H4 (cell line): ENCODE data around the gene ERBB2. TPM values are rescaled to one million over a fixed set of nuclear protein-coding genes. Genes with fewer than 3 reads are reported as not detected.
"Not testable (repeated sequence)": the region's sequence is repeated elsewhere in the genome, so short reads cannot be mapped to it uniquely, and the experiment has no call there.

Experiments
- DNase-seq: peaks from one replicate; pipeline ENCODE4 v3.0.0-alpha.2; 2015; ENCODE audit warnings: low spot score
- total RNA-seq: library from RNA; depleted of rRNA; stranded (reverse); fragments of >200 nt; shearing (Covaris generic); gene quantifications from 2 replicates; pipeline ENCODE4 v1.2.3, GENCODE V29; 2014

Gene ERBB2
- total RNA-seq, 1 experiment from 2014 or later: 10.1 TPM

DNA sequence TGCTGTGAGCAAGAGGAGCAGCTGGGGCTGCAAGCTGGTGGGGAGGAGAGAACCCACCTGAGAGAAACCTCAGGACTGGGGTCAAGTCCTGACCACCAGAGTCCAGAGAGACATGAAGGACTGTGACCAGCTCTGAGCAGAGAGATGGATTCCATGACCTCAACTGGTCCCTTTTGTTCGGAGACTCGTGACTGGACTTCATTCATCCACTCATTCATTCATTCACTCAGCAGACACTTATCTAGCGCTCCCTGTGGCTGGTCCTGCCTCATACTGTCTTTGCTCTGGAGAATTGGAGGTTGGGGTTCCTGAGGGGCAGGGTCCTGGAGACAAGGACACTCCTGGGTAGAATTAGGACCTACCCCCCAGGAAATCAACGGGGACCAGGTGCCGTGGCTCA, 4.0 kb downstream of the ERBB2 start:
- no peak for DNase-seq

- DNase-seq: no peak
Observed at GRCh38 chr17:39704821-39705551, 5.1 kb downstream of the ERBB2 start.

DNA sequence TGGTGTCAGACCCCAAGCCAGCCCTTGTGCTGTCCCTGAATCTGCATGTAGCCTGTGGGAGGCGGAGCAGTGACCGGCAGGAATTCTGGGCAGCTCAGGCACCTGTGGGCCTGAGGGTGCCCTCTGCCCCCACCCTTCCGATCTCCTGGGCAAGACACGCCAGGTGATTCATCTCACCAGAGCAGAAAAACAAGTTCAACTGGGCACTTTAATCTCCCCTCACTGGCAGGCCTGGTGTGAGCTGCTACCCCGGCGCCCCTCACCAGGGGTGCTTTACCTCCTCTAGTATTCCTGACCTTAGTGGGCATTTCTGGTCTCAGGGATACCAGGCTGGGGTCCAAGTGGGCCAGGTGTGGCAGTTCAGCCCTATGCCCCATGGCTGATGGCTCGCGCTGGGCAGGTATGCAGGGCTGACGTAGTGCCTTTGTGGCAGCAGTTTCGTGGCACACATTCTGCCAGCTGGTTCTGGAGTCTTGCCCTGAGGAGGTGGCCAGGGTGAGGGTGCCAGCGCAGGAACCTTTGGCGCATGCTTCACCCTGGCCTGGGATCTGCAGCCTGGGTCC, 6.0 kb downstream of the ERBB2 start:
- no peak for DNase-seq

GRCh38 chr17:39706383-39706782, 6.5 kb downstream of the ERBB2 start:
- no peak for DNase-seq

- no peak for DNase-seq
Observed at GRCh38 chr17:39706921-39707337, 7.1 kb downstream of the ERBB2 start.

- DNase-seq: no peak
Observed at GRCh38 chr17:39709319-39709997, 9.6 kb downstream of the ERBB2 start.

- no peak for DNase-seq
Observed at GRCh38 chr17:39709998-39710964, 10.4 kb downstream of the ERBB2 start.

- DNase-seq: not testable (repeated sequence)
Observed at GRCh38 chr17:39711071-39711470, 11.2 kb downstream of the ERBB2 start.

DNA sequence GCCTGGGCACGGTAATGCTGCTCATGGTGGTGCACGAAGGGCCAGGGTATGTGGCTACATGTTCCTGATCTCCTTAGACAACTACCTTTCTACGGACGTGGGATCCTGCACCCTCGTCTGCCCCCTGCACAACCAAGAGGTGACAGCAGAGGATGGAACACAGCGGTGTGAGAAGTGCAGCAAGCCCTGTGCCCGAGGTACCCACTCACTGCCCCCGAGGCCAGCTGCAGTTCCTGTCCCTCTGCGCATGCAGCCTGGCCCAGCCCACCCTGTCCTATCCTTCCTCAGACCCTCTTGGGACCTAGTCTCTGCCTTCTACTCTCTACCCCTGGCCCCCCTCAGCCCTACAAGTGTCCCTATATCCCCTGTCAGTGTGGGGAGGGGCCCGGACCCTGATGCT, 12.0 kb downstream of the ERBB2 start:
- no peak for DNase-seq

DNA sequence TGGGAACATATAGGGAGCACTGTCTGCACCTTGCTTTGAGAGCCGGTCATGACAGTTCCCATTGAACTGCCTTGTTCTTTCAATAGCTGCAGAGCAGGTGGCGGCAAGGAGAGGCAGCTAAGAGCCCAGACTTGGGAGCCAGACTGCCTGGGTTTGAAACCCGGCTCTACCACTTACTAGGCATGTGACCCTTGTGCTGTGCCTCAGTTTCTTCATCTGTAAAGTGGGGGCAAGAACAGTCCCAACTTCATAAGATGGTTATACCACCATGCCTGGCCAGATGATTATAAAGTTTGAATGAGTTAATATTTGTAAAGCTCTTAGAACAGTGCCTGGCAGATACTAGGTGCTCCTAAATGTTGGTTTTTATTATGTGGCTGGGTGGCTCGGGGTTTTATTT, 14.4 kb downstream of the ERBB2 start:
- DNase-seq: no peak

DNA sequence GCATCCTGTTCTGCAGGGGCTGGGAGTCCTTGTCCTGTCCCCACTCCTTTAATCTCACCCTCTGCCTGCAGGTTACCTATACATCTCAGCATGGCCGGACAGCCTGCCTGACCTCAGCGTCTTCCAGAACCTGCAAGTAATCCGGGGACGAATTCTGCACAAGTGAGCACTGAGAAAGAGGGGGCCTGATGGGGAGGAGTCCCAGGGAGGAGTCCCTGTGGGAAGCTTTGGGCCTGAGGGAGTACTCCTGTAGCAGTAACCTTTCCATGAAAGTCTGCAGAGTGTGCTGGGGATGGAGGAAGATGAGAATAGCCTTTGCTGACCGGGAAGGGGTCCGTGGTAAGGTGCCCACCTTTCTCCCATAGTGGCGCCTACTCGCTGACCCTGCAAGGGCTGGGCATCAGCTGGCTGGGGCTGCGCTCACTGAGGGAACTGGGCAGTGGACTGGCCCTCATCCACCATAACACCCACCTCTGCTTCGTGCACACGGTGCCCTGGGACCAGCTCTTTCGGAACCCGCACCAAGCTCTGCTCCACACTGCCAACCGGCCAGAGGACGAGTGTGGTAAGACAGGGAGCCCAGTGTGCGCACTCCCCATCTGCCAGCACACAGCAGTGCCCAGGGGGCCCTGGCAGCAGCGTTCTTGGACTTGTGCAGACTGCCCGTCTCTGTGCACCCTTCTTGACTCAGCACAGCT, 15.7 kb downstream of the ERBB2 start:
- no peak for DNase-seq

DNA sequence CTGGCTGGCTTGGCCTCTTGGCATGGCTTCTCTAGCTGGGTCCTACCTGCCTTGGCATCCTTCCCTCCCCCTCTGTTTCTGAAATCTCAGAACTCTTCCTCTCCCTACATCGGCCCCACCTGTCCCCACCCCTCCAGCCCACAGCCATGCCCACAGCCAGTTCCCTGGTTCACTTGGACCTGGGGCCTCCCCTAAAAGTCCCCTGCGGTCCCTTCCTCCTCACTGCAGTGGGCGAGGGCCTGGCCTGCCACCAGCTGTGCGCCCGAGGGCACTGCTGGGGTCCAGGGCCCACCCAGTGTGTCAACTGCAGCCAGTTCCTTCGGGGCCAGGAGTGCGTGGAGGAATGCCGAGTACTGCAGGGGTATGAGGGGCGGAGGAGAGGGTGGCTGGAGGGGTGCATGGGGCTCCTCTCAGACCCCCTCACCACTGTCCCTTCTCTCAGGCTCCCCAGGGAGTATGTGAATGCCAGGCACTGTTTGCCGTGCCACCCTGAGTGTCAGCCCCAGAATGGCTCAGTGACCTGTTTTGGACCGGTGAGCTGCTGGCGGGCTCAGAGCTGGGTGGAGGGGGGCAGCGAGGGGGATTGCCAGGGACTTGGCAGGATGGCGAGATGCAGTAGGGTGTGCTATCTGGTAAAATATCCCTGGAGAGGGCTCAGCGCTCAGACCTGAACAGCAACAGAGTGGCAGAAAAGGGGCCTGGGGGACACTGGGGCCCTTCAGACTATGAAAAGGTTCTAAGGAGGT, 16.4 kb downstream of the ERBB2 start:
- DNase-seq: no peak

DNA sequence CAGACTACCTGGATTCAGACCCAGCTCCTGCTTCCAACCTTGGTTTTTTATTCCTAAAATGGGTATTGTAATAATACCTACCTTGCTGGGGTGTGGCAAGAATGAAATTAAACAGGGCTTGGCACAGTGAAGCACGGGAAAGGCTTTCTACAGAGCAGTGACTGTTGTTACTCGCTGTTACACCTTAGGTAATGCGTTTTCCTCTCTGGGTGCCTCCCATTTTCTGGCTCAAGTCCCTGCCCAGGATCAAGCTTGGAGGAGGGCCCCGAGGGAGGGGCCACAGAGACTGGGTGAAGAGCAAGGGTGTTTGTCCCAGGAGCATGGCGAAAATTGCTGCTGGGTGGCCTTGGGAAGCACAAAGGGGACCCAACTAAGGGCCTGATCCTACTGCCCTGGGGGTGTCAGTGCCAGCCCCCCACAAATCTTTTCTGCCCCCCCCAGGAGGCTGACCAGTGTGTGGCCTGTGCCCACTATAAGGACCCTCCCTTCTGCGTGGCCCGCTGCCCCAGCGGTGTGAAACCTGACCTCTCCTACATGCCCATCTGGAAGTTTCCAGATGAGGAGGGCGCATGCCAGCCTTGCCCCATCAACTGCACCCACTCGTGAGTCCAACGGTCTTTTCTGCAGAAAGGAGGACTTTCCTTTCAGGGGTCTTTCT, 17.1 kb downstream of the ERBB2 start:
- no peak for DNase-seq

DNA sequence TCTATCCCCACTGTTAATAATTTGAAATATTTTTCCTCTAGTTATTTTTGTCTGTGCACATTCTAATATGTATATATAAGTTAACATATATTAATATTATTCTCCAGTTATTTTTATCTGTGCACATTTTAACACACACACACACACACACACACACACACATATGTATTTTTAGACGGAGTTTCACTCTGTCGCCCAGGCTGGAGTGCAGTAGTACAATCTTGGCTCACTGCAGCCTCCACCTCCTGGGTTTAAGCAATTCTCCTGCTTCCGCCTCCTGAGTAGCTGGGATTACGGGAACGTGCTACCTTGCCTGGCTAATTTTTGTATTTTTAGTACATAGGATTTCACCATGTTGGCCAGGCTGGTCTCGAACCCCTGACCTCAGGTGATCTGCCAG, 17.8 kb downstream of the ERBB2 start:
- no peak for DNase-seq

DNA sequence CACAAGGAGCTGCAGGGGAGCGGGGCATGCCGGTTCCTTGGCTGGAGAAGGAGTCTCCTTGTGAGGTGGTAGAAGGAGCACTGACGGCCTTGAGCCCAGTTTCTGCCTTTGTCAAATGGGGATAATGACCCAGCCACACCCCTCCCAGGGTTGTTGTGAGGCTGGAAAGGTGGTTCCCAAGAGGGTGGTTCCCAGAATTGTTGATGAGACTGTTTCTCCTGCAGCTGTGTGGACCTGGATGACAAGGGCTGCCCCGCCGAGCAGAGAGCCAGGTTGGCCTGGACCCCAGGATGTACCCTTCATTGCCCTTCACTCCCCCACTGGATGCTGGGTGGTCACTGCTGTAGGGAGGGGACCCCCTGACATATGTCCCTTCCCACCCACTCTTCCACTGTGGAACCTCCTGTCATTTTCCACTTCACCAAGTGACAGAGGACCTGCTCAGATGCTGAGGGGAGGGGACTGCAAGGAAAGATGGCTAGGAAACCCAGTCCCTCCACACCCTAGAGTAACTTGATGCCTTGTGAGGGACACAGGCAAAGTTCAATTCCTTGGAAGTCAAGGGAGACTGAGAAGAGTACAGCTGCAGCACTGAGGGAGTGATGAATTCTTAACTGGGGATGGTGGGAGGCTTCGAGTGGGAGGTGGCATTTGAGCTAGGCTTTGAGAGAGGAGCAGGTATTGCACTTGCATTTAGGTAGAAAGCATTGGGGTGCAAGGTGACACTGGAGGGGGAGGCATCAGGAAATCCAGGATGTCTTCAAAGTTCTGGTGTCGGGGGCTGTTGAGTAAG, 19.9 kb downstream of the ERBB2 start:
- no peak for DNase-seq

- DNase-seq: no peak
Observed at GRCh38 chr17:39722104-39722503, 22.2 kb downstream of the ERBB2 start.

DNA sequence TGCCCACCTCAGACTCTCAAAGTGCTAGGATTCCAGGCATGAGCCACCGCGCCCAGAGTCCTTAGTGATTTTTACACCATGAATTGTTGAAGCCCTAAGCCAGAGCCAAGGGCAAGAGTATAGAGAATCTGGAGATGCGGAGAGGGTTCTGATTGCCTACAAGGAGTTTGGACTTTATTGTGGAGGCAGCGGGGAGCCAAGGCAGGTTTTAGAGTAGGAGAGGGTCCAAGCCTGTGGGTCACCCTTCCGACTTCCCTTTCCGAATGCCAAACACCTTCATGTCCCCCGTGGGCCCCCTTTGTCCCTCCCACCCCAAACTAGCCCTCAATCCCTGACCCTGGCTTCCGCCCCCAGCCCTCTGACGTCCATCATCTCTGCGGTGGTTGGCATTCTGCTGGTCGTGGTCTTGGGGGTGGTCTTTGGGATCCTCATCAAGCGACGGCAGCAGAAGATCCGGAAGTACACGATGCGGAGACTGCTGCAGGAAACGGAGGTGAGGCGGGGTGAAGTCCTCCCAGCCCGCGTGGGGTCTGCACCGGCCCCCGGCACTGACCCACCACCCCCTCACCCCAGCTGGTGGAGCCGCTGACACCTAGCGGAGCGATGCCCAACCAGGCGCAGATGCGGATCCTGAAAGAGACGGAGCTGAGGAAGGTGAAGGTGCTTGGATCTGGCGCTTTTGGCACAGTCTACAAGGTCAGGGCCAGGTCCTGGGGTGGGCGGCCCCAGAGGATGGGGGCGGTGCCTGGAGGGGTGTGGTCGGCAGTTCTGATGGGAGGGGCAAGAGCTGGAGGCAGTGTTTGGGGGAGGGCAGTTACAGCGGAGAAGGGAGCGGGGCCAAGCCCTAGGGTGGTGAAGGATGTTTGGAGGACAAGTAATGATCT, 23.3 kb downstream of the ERBB2 start:
- DNase-seq: no peak

GRCh38 chr17:39724731-39725130, 24.9 kb downstream of the ERBB2 start:
- no peak for DNase-seq
